ENCODE results near the gene DLD. TPM values are rescaled to one million over a fixed set of nuclear protein-coding genes. Genes with fewer than 3 reads are reported as not detected.

Gene DLD
- total RNA-seq, 2 experiments from 2014 or later, result 43.8 to 82.3 TPM

GRCh38 chr7:107957436-107957835, 66.5 kb downstream of the DLD start:
- H3K9me2 ChIP-seq (ENCODE audit: insufficient read depth, low read length), result no peaks in the 10 kb centered on the region
- H3K27ac ChIP-seq (ENCODE audit: low read depth, low read length, poor library complexity, severe bottlenecking), result no peak overlapping the region
- intact Hi-C loops (cut with micrococcal nuclease; ENCODE audit: unreplicated experiment), result no loop called here
- no peaks in the 10 kb centered on the region for H4K20me1 ChIP-seq (ENCODE audit: insufficient read depth, low read length)
- BruUV-seq (replicated peaks), result no TSS peak
- no peak overlapping the region for H3K4me2 ChIP-seq (ENCODE audit: low read length)
- H2AFZ ChIP-seq (ENCODE audit: low read length), result no peak overlapping the region
- TF ChIP-seq EZH2phosphoT487 (IDR thresholded peaks at IDR 0.05; ENCODE audit: borderline replicate concordance, low read depth, low read length), result no peak
- no peak for TF ChIP-seq CTCF (conservative IDR thresholded peaks at IDR 0.05; ENCODE audit: low read length)
- H3K4me1 ChIP-seq (ENCODE audit: insufficient read depth, low read length, poor library complexity, severe bottlenecking), result no peaks in the 10 kb centered on the region
- no peaks in the 10 kb centered on the region for H3K36me3 ChIP-seq (ENCODE audit: insufficient read depth, low read length)
- no peaks in the 10 kb centered on the region for H3K79me2 ChIP-seq (ENCODE audit: insufficient read depth, low read depth, low read length)
- no peak overlapping the region for H3K4me3 ChIP-seq (ENCODE audit: low read depth, low read length, poor library complexity, severe bottlenecking)
- no peaks in the 10 kb centered on the region for H3K9me3 ChIP-seq (ENCODE audit: low read length)
- no peak for DNase-seq (ENCODE audit: low spot score)
- CTCF ChIA-PET (ENCODE audit: unreplicated experiment), result no interaction called here
- POLR2A ChIA-PET, result no interaction called here

GRCh38 chr7:107958764-107959526, 68.0 kb downstream of the DLD start:
- H3K27ac ChIP-seq (ENCODE audit: low read depth, low read length, poor library complexity, severe bottlenecking), result no peak overlapping the region
- no peaks in the 10 kb centered on the region for H3K79me2 ChIP-seq (ENCODE audit: insufficient read depth, low read depth, low read length)
- no peaks in the 10 kb centered on the region for H4K20me1 ChIP-seq (ENCODE audit: insufficient read depth, low read length)
- intact Hi-C loops (cut with micrococcal nuclease; ENCODE audit: unreplicated experiment), result no loop called here
- H3K36me3 ChIP-seq (ENCODE audit: insufficient read depth, low read length), result no peaks in the 10 kb centered on the region
- no peaks in the 10 kb centered on the region for H3K4me1 ChIP-seq (ENCODE audit: insufficient read depth, low read length, poor library complexity, severe bottlenecking)
- H3K4me3 ChIP-seq (ENCODE audit: low read depth, low read length, poor library complexity, severe bottlenecking), result no peak overlapping the region
- no peak overlapping the region for H3K4me2 ChIP-seq (ENCODE audit: low read length)
- no peaks in the 10 kb centered on the region for H3K9me2 ChIP-seq (ENCODE audit: insufficient read depth, low read length)
- no TSS peak for BruUV-seq (replicated peaks)
- H2AFZ ChIP-seq (ENCODE audit: low read length), result no peak overlapping the region
- no peak for DNase-seq (ENCODE audit: low spot score)
- TF ChIP-seq EZH2phosphoT487 (IDR thresholded peaks at IDR 0.05; ENCODE audit: borderline replicate concordance, low read depth, low read length), result no peak
- TF ChIP-seq CTCF (conservative IDR thresholded peaks at IDR 0.05; ENCODE audit: low read length), result no peak
- ChIA-PET CTCF (ENCODE audit: unreplicated experiment) (no interaction called here), POLR2A (no interaction called here)
- no peaks in the 10 kb centered on the region for H3K9me3 ChIP-seq (ENCODE audit: low read length)

- DNase-seq (ENCODE audit: low spot score), result no peak
- Histone ChIP-seq H3K9me3 (ENCODE audit: low read length) (no peaks in the 10 kb centered on the region), H3K4me2 (ENCODE audit: low read length) (no peak overlapping the region), H3K27ac (ENCODE audit: low read depth, low read length, poor library complexity, severe bottlenecking) (no peak overlapping the region), H3K4me1 (ENCODE audit: insufficient read depth, low read length, poor library complexity, severe bottlenecking) (no peaks in the 10 kb centered on the region), H2AFZ (ENCODE audit: low read length) (no peak overlapping the region), H4K20me1 (ENCODE audit: insufficient read depth, low read length) (no peaks in the 10 kb centered on the region), H3K9me2 (ENCODE audit: insufficient read depth, low read length) (no peaks in the 10 kb centered on the region), H3K4me3 (ENCODE audit: low read depth, low read length, poor library complexity, severe bottlenecking) (no peak overlapping the region), H3K79me2 (ENCODE audit: insufficient read depth, low read depth, low read length) (no peaks in the 10 kb centered on the region), H3K36me3 (ENCODE audit: insufficient read depth, low read length) (no peaks in the 10 kb centered on the region)
- ChIA-PET CTCF (ENCODE audit: unreplicated experiment) (no interaction called here), POLR2A (no interaction called here)
- TF ChIP-seq CTCF (conservative IDR thresholded peaks at IDR 0.05; ENCODE audit: low read length) (no peak), EZH2phosphoT487 (IDR thresholded peaks at IDR 0.05; ENCODE audit: borderline replicate concordance, low read depth, low read length) (no peak)
- no TSS peak for BruUV-seq (replicated peaks)
- intact Hi-C loops (cut with micrococcal nuclease; ENCODE audit: unreplicated experiment), result no loop called here
These were observed 68.5 kb downstream of the DLD start for GRCh38 chr7:107959527-107959898.
